HPDE6-E6E7 (cell line): ENCODE data around the gene MINAR1.

ENCODE experiments used
- DNase-seq: peaks from one replicate; pipeline ENCODE4 v3.0.0; 2011; ENCODE audit warnings: missing footprints; ENCODE audit errors: extremely low spot score

Gene MINAR1

DNA sequence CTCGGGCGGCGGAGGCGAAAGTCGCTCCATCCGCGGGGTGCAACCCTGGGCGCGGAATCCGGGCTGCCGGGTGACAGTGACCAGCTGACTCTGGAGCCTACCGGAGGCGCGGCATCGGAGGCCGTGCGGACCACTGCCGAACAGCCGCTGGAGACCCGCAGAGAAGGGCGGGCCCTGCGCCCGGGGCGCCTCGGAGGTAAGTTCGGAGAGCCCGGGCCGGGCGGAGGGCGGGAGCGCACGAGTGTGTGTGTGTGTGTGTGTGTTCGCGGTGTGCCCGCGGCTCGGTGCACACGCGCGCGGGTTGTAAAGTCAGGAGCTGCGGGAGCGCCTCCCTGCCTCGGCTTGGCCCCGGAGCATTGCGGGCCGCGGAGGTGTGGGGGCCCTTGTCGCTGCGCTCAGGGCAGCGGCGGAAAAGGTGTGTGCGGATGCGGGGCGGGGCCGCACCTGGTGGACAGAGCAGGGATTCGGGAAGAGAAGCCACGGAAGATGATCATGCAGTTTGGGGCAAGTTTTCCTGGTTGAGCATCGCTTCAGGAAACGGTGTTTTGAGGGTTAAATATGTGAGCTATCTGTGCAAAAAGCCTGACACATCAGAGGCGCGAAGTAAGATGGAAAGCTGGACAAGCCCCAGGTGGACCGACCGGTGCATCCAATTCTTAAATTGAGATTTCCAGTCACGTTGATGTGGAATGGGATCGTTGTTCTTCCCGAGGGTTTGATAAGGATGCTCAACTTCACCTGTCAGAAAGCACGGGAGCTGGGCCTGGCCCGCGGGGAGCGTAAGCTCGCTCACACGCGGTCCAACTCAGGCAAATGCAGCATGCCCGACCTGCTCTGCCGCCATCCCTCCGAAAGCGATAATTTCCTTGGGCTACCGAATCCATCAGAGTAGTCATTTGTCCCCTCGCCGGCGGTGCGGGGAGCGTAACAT, 474 bp downstream of the MINAR1 start:
- no peak for DNase-seq

DNA sequence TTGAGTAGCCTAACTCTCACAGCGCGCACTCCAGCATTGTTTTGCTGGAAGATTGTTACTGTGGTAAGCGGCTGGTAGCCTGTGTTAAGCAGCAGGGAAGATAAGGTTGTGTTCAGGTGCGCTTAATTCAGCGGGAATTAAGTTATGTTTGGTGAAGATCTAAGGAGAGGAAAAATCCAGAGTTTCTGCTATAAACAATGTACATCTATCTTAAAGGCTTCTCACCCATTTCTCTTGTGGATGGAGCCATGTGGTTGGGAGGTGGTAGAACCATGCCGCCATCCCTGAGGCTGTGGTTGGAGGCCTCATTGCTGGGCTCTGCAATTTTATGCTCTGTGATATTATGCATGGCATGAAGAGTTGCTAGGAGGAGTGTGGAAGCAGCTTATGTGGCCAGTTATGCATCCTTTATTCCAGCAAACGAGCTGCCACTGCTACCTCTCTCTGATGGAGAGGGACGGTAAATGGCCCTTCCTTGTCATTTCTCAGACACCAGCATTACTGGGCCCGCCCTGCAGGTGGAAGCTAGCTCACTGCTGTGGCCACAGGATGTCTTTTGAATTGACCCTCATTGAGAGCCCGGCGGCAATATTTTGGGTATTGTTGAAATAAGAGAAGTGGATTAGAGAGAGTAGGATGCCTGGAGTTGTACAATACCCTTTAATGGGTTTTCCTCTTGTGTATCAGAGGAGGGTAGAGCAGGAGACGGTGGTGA, 1.3 kb downstream of the MINAR1 start:
- no peak for DNase-seq

DNA sequence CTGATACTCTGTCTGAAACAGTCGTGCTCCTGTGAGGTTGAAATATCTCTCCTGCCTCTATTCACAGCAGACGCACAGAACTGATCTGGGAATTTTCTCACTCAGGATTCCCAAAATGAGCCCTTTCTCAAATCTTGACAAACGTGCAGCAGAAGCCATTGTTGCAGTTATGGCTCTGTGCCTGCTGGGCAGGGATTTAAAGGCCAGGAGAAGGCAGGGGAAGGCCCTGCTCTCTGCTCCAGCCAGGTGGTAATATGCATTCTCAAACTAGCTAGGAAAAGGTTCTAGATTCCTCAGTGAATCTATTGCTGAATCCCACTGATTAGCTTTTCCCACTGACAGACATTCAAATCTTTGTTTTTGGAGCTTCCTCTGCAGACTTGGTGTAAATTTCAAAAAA, 2.2 kb downstream of the MINAR1 start:
- DNase-seq: no peak

DNA sequence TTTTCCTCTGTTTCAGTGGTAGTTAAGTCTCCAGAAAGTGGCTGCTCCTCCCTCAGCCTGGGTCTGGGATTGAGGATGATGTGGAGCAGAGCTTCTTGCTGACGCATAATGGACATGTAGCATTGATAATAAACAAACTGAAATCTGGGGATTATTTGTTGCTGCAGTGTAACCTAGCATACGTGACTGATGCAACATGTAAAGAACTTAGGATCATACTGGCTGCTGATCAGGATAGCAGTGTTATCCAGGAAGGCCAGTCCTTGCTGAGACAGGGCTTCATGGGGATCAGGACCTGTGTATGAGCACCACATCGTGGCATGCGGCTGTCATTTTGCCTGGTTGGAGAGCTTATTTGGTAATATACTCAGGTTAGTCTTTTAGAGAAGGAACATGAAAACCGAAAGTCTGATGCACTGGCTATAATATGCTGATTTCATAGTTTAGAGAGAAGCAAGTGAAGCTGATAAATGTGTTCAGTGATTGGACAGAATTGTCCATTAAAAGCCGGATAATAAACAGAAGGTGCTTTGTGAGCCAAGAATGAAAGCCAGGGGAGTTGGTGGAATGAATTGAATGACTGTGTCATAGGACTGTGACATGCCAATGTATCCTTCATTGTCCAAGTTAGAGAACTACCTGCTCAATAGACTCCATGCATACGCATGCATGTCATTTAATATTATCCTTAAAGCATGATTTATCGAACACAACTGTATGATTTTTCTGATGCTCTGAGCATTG, 4.1 kb downstream of the MINAR1 start:
- no peak for DNase-seq

DNA sequence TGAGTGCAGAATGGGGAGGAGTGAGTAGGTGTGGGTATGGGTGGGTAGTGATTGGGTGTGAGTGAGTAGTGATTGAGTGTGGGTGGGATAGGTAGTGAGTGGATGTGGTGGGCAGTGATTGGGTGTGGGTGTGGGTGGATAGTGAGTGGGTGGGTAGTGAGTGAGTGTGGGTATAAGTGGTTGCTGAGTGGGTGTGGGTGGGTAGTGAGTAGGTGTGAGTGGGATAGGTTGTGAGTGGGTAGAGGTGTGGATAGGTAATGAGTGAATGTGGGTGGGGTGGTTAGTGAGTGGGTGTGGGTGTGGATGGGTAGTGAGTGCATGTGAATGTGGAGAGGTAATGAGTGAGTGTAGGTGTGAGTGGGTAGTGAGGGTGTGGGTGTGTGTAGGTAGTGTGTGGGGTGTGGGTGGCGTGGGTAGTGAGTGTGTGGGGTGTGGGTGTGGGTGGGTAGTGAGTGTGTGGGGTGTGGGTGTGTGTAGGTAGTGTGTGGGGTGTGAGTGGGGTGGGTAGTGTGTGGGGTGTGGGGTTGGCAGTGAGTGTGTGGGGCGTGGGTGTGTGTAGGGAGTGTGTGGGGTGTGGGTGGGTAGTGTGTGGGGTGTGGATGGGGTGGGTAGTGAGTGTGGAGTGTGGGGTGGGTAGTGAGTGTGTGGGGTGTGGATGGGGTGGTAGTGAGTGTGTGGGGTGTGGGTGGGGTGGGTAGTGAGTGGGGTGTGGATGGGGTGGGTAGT, 5.3 kb downstream of the MINAR1 start:
- DNase-seq: no peak

DNA sequence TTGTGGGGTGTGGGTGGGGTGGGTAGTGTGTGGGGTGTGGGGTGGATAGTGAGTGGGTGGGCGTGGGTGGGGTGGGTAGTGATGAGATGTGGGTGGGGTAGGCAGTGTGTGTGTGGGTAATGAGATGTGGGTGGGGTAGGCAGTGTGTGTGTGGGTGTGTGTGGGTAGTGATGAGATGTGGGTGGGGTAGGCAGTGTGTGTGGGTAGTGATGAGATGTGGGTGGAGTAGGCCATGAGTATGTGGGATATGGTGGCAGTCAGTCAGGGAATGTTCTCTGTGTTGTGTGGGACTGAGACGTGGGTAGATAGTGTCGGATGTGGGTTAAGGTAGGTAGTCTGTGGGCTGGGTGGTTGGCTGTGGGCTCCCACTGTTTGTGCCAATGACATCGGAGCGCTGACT, 7.1 kb downstream of the MINAR1 start:
- no peak for DNase-seq

DNA sequence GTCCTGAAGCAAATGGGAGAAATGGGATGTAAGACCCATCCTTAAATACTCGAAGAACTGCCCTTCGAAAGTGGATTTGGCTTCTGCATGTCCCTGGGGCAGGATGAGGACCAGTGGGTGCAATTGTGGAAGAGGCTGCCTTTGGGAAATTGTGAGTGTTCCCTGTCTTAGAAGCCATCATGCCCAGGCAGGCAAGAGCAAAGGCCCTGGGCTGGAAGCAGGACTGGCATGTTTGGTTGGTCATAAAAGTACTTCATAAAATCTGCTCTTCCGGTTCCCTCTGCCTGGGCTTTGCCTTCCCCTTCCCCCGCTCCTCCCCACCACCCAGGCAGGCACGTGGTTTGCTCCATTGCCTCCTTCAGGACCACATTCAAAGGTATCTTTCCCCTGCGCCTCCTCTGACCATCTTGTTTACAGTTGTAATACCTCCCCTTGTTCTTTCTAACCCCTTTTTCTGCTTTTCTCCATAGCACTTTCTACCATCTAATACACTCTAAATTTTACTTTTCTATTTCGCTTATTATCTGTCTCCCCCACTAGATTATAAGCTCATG, 8.3 kb downstream of the MINAR1 start:
- DNase-seq: no peak

DNA sequence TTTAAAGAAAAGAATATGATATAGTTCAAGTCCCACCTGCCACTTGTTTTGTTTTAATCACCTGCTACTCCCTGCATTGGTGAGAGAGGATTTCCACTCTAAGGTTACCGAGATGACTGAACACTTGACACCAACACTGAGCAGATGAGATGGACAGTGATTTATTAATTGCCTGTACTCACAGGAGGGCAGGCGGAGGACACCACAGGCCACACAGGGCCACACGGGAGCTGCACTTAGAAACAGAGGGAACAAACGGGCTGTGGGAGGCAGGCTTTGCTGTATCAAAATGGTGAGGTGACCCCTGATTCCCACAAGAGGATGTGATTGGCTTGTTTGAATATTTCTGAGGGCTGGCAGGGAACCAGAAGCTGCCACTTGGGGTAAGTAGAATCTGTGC, 10.8 kb downstream of the MINAR1 start:
- no peak for DNase-seq

DNA sequence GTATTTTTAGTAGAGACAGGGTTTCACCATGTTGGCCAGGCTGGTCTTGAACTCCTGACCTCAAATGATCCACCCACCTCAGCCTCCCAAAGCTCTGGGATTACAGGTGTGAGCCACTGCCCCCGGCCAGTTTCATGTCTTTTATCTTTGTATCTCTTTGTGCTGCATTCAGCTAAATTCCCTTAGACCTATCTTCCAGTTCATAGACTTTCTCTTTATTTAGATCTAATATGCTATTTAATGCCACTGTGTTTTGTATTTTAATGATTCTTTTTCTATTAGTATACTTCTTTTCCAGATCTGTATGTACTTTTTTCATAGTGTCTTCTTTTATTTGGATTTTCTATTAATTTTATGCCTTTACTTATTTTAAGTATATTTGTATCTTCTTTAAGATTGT, 14.9 kb downstream of the MINAR1 start:
- no peak for DNase-seq

DNA sequence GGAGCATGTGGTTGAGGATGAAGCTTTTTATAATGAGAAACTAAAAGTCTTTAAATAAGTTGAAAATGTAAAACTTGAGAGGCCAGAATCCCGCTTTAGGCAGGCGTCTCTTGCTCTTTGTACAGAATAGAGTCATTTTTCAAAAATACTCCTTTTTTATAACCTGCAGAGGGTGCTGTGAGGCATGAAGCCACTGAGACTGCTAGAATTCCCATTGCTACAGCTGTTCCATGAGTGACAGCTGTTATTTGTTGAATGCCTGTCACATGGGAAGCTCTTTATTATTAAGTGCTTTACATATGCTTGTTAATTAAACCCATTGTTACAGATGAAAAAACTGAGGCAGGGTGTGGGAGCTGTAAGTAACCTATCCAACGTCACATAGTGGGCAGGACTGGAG, 18.5 kb downstream of the MINAR1 start:
- no peak for DNase-seq

DNA sequence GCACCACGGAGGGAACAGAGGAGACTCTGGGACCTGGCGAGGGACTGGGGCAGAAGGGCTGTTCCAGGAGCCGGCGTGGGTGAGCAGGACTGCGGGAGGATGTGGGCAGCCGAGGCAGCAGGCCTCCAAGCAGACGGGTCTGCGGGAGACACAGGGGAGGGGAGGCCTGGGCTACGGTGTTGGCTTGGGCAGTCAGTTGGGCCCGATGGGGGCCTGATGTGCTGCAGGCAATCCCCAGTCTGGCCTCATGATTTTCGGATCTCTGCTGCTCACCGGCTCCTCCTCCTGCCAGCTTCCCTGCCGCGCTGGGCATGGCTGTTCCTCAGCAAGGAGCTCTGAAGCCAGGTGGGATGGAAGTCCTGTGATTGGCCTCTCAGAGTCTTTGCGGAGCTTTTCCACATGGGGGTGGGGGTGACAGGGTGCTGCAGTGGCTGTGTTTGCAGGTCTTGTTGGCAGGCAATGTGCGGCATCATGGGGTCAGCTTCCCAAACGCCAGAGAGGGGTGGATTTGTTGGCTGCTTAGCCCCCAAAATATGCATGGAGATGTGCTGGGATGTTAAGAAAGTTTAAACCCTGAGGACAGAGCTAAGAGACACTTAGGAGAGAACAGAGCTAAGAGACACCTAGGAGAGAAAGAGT, 19.3 kb downstream of the MINAR1 start:
- no peak for DNase-seq

DNA sequence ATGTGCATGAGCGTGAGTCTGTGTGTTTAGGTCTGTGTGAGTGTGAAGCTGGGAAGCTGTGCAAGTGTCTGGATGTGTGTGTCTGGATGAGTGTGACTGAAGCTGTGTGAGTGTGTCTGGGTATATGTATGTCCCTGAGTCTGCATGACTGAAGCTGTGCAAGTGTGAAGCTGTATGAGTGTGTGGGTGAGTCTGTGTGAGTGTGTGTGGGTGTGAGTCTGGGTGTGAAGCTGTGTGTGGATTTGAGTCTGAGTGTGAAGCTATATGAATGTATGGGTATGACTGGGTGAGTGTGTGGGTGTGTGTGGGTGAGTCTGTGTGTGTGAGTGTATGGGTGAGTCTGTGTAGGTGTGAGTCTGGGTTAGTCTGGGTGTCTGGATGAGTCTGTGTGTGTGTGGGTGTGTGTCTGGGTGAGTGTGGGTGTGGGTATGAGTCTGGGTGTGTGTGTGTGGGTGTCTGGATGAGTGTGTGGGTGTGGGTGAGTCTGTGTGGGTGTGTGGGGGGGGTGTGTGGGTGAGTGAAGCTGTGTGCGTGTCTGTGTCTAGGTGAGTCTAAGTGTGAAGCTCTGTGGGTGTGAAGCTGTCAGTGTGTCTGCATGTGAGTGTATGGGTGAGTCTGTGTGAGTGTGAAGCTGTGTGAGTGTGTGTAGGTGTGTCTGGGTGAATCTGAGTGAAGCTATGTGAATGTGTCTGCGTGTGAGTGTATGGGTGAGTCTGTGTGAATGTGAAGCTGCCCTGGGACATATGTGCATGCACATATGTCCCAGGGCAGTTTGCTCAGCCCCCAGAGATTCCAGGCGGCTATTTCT, 20.3 kb downstream of the MINAR1 start:
- no peak for DNase-seq

DNA sequence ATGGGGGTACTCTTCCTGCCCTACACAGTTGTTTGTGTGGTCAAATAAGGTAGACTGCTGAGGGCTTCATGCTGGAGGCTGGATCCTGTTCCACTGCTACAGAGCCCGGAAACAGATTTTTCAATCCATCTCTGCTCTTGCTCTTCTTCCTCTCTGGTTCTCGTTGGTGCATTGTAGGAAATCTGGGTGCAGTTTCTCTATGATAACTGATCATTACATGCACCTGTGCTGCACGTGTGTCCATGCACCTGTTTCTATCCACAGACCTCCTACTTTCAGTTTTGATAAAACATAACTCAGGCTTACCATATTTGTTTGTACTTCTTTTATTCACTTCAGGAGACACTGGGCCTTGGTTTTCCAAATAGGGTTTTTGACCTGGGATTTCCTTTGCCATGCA, 21.3 kb downstream of the MINAR1 start:
- no peak for DNase-seq

DNA sequence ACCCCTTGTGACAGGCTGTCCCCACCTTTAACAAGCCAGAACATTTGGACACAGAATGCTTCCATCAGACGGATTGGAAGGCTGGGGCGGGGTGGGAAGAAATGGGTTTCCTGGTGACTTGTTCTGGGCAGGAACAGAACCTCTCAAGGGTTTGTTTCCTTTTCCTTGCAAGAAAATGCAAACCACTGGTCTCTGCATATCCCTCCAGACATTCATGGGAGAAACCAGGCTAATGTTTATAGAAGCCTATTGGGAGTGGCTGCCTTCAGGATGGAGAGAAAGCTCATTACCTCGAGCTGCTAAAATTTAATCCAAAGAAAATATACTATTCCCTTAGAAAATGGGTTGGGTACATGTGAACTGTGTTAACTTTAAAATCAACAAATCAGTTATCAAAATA, 21.9 kb downstream of the MINAR1 start:
- no peak for DNase-seq

DNA sequence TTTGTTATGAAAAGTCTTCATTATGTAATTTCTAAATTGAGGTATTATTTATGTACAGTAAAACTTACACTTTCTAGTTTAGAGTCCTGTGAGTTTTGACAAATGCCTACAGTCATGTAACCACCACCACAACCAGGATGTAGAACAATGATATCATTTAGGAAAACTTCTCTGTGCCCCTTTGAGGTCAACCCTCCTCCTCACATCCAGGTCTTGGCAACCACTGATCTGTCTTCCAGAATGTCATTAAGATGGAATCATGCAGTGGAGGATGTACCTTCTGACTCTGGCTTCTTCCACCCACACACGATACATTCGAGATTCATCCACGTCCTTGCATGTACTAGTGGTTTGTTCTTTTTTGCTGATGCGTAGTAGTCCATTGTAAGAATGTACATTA, 23.2 kb downstream of the MINAR1 start:
- DNase-seq: no peak

DNA sequence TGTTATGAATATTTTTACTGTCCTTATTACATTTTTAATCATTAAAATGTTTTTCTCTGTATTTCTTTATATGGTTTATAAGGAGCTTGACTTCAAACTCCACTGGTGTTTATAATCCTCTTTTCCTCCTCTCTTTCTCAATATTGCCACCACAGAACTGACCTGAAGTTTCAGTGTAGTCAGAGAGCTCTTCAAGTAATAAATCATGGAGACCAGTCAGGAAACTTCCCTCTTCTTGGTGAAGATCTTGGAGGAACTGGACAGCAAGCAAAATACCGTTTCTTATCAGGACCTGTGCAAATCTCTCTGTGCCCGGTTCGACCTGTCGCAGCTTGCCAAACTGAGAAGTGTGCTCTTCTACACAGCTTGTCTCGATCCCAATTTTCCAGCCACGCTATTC, 23.8 kb downstream of the MINAR1 start:
- no peak for DNase-seq

DNA sequence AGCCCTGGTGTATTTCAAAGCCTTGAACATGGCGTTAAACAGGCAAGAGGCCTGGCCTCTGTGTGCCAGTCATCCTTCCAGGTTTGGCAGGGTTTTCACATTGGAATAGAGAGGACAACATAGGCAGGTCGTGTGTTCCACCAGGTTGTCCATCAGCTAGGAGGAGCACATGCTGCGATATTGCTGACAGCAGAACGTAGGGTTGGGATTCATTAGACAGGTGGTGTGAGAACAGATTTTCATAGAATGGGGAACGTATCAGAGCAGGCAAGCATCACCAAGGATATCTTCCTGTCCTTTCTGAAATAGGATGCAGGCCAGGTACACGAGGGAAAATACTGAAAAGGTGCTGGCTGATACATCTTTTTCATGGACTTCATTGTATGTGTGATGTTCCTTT, 26.4 kb downstream of the MINAR1 start:
- DNase-seq: no peak

DNA sequence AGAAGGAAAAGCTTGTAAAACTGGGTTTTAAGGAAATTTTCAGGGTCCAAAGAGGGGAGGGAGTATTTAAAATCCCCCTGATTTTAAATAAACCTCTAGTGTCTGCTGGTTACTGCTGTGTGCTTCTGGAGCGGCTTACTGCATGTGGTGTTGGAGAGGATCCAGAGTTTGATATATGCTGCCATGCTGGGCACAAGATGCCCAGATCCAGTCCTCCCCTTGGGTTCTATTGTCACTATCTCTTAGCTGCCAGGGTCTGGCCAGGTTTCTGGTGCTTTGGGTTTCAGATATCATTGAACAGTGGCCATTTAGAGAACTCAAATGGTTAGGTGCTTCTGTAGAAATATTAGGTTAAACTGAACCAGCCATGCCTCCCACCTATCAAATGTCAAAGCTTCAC, 27.5 kb downstream of the MINAR1 start:
- no peak for DNase-seq

DNA sequence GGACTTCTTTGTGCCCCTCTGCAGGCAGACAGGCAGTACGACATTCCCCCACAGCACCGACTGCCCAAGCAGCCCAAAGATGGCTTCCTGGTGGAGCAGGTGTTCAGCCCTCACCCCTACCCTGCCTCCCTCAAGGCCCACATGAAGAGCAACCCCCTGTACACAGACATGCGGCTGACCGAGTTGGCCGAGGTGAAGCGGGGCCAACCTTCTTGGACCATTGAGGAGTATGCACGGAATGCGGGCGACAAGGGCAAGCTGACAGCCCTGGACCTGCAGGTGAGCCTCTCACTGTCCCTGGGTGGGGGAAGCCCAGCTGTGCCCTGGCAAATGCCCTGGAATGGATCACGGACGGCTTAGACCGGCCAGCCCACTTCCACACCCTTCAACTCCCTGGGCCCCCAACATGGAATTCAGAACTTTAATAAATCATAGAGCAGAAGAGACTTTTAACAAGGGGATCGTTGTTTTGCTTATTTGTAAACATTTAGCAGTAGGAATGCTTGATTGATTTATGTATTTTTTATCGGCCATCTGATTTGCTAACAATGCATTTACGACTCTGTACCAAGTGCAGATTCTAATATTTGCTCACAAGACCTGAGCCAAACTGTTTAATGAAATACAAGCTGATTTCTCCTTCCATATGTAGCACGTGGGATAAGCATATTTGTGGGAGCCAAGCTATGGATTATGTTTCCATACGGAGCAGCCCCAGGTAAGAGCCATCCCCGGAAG, 31.1 kb downstream of the MINAR1 start:
- DNase-seq: no peak
